ENCODE data around the gene EXOC3. TPM values are rescaled to one million over a fixed set of nuclear protein-coding genes. Genes with fewer than 3 reads are reported as not detected.

Gene EXOC3
- polyA plus RNA-seq, 3 donors = 33.2 to 59.7 (median 53.8) TPM

GRCh38 chr5:428754-429452, 14.1 kb upstream of the EXOC3 start:
- H3K4me3 Mint-ChIP-seq = no peak overlapping the region
- peak in 1 of 3 donors; percentile 2 for DNase-seq
- no peak overlapping the region for H3K27ac Mint-ChIP-seq

More at GRCh38 chr5:428754-429452, 14.1 kb upstream of the EXOC3 start:
- no peak overlapping the region for H3K9ac ChIP-seq (ENCODE audit: insufficient read depth, low read length, poor library complexity, severe bottlenecking)
- WGBS (ENCODE audit: insufficient coverage) = 73% methylated on average over 17 of the region's 22 CpGs
- no peaks in the 10 kb centered on the region for H3K36me3 ChIP-seq (replicated peaks in 1 of 2; ENCODE audit: control insufficient read depth in 1 of 2, insufficient read depth in 2 of 2, low read length in 2 of 2)
- no peaks in the 10 kb centered on the region for H3K36me3 Mint-ChIP-seq
- no peak overlapping the region for H3K4me2 ChIP-seq (replicated peaks; ENCODE audit: extremely low read depth, low read length, poor library complexity, severe bottlenecking)
- intact Hi-C loops (cut with micrococcal nuclease) = no loop called here
- peaks cover 8% of the 10 kb centered on the region for H3K4me1 Mint-ChIP-seq
- no peak overlapping the region for H3K27ac ChIP-seq (ENCODE audit: low read depth in 1 of 2, low read length in 2 of 2)
- H3K27me3 ChIP-seq (ENCODE audit: control insufficient read depth in 2 of 2, insufficient read depth in 2 of 2, low read length in 2 of 2) = no peaks in the 10 kb centered on the region
- no peak overlapping the region for H3K4me3 ChIP-seq (replicated peaks in 1 of 3; ENCODE audit: low read depth in 2 of 3, low read length in 3 of 3)
- peaks cover 0 to 4% (median 0%) of the 10 kb centered on the region in 7 donors for H3K9me3 Mint-ChIP-seq
- H4K20me1 ChIP-seq (ENCODE audit: insufficient read depth, low read length) = no peaks in the 10 kb centered on the region
- peaks cover 11 to 12% of the 10 kb centered on the region in 2 donors for H3K4me1 ChIP-seq (ENCODE audit: control insufficient read depth in 1 of 2, insufficient read depth in 2 of 2, low read length in 2 of 2)
- H2AFZ ChIP-seq (ENCODE audit: insufficient read depth, low read depth, low read length, poor library complexity, severe bottlenecking) = no peak overlapping the region
- TF ChIP-seq CTCF (IDR thresholded peaks at IDR 0.05) = no peak
- peaks cover 13 to 15% (median 14%) of the 10 kb centered on the region in 3 donors for H3K27me3 Mint-ChIP-seq (ENCODE audit: low read depth in 3 of 3)
- H3K9me3 ChIP-seq (replicated peaks in 1 of 2; ENCODE audit: control insufficient read depth in 1 of 2, insufficient read depth in 1 of 2, low read length in 2 of 2) = no peaks in the 10 kb centered on the region
- H3K79me2 ChIP-seq (ENCODE audit: insufficient read depth, low read length) = no peaks in the 10 kb centered on the region
